IMR-90 (cell line): ENCODE data around the gene MAML2.

Experiments
- BHLHE40 ChIP-seq: fragments of 150-350 bp; IDR thresholded peaks from 2 replicates; pipeline ENCODE4 v1.6.1; 2016; ENCODE audit warnings: mild to moderate bottlenecking, low read depth, low read length
- MAFK ChIP-seq: IDR thresholded peaks from 2 replicates; pipeline ENCODE4 v1.6.1; 2012; ENCODE audit warnings: low read depth, low read length, improper control_type of control experiment
- MAZ ChIP-seq: IDR thresholded peaks from 2 replicates; pipeline ENCODE4 v1.6.1; 2012; ENCODE audit warnings: low read depth, mild to moderate bottlenecking, low read length, improper control_type of control experiment, moderate library complexity, borderline replicate concordance
- NFE2L2 ChIP-seq: fragments of 150-350 bp; IDR thresholded peaks from 2 replicates; pipeline ENCODE4 v1.6.1; 2016; ENCODE audit warnings: low read depth, mild to moderate bottlenecking, low read length
- POLR2A ChIP-seq: IDR thresholded peaks from 2 replicates; pipeline ENCODE4 v1.6.1; 2012; ENCODE audit warnings: mild to moderate bottlenecking, low read depth, low read length
- RCOR1 ChIP-seq: IDR thresholded peaks from 2 replicates; pipeline ENCODE4 v1.6.1; 2012; ENCODE audit warnings: mild to moderate bottlenecking, low read length, improper control_type of control experiment; ENCODE audit not compliant: insufficient replicate concordance
- SMC3 ChIP-seq: fragments of 150-350 bp; IDR thresholded peaks from 2 replicates; pipeline ENCODE4 v1.6.1; 2016; ENCODE audit warnings: low read depth, mild to moderate bottlenecking, antibody characterized with exemption, low read length, moderate library complexity
- USF2 ChIP-seq: fragments of 150-350 bp; IDR thresholded peaks from 2 replicates; pipeline ENCODE4 v1.6.1; 2017; ENCODE audit warnings: mild to moderate bottlenecking, antibody characterized with exemption, low read length, low read depth
- TF ChIP-seq, protein P1 (sequence below): conservative IDR thresholded peaks from 2 replicates; pipeline ENCODE4 v1.5.1; 2012; ENCODE audit warnings: mild to moderate bottlenecking, low read depth, low read length, improper control_type of control experiment
- TF ChIP-seq, protein P2 (sequence below): fragments of 150-350 bp; IDR thresholded peaks from 2 replicates; pipeline ENCODE4 v1.6.1; 2016; ENCODE audit warnings: low read depth, mild to moderate bottlenecking, low read length, moderate library complexity, borderline replicate concordance

- TF ChIP-seq, protein P1, sequence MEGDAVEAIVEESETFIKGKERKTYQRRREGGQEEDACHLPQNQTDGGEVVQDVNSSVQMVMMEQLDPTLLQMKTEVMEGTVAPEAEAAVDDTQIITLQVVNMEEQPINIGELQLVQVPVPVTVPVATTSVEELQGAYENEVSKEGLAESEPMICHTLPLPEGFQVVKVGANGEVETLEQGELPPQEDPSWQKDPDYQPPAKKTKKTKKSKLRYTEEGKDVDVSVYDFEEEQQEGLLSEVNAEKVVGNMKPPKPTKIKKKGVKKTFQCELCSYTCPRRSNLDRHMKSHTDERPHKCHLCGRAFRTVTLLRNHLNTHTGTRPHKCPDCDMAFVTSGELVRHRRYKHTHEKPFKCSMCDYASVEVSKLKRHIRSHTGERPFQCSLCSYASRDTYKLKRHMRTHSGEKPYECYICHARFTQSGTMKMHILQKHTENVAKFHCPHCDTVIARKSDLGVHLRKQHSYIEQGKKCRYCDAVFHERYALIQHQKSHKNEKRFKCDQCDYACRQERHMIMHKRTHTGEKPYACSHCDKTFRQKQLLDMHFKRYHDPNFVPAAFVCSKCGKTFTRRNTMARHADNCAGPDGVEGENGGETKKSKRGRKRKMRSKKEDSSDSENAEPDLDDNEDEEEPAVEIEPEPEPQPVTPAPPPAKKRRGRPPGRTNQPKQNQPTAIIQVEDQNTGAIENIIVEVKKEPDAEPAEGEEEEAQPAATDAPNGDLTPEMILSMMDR, result no peak
- no peak for TF ChIP-seq NFE2L2
- TF ChIP-seq MAZ, result no peak
- no peak for TF ChIP-seq POLR2A
- no peak for TF ChIP-seq SMC3
- no peak for TF ChIP-seq BHLHE40
- no peak for TF ChIP-seq USF2
- TF ChIP-seq MAFK, result no peak
- no peak for TF ChIP-seq RCOR1
- TF ChIP-seq, protein P2, sequence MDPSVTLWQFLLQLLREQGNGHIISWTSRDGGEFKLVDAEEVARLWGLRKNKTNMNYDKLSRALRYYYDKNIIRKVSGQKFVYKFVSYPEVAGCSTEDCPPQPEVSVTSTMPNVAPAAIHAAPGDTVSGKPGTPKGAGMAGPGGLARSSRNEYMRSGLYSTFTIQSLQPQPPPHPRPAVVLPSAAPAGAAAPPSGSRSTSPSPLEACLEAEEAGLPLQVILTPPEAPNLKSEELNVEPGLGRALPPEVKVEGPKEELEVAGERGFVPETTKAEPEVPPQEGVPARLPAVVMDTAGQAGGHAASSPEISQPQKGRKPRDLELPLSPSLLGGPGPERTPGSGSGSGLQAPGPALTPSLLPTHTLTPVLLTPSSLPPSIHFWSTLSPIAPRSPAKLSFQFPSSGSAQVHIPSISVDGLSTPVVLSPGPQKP, result no peak
Measured at GRCh38 chr11:96204721-96205459, 138.1 kb downstream of the MAML2 start.
